Fibroblast of peridontal ligament (primary cell): Measurements from ENCODE around the gene RND2.
A peak's percentile ranks its signal among the peaks of the same experiment; 100 is the strongest.

Experiments used
- DNase-seq: peaks from one replicate; pipeline ENCODE4 v3.0.0-alpha.2; 2010; ENCODE audit errors: extremely low read depth

RND2 gene

DNA sequence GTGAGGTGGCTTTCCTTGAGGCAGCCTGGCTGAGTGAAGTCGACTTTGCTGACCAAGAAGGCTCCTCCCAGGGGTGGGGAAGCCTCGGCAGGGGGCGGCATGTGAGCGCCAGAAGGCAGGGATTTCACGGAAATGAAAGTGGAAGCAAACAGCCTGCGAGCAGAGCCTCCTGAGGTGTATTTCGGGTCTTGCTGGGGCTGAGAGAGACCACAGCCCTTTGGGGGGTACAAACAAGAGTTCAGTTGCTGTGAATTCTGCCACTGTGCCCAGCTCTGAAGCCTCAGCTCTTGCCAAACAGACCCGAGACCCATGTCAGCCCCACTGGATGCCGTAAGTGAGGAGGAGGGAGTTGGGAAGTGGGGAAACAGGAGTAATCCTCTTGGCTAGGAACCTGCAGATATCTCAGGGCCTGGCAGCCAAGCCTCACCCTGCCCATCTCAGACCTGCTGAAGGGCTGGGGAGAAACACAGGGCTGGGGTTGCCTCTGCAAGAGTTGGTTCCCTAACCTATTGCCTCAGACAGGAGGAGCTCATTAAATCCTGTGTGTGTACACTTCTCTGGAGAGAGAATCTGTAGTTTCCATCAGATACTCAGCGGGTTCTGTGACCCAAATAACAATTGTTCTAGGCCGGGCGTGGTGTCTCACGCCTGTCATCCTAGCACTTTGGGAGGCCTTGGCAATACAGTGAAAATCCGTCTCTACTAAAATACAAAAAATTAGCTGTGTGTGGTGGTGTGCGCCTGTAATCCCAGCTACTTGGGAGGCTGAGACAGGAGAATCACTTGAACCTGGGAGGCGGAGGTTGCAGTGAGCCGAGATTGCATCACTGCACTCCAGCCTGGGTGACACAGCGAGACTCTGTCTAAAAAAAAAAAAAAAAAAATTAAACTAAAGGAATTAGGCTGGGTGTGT lies 18.1 kb upstream of the RND2 start, which contains the start of gene IFI35:
TSS of gene IFI35 (plus strand) at position 146 of the 913 bp plus-strand sequence. CDS start at position 310, 164 bp downstream.
- DNase-seq: peak; percentile 82

GRCh38 chr17:43010667-43011308 lies 14.2 kb upstream of the RND2 start:
- DNase-seq: no peak

DNA sequence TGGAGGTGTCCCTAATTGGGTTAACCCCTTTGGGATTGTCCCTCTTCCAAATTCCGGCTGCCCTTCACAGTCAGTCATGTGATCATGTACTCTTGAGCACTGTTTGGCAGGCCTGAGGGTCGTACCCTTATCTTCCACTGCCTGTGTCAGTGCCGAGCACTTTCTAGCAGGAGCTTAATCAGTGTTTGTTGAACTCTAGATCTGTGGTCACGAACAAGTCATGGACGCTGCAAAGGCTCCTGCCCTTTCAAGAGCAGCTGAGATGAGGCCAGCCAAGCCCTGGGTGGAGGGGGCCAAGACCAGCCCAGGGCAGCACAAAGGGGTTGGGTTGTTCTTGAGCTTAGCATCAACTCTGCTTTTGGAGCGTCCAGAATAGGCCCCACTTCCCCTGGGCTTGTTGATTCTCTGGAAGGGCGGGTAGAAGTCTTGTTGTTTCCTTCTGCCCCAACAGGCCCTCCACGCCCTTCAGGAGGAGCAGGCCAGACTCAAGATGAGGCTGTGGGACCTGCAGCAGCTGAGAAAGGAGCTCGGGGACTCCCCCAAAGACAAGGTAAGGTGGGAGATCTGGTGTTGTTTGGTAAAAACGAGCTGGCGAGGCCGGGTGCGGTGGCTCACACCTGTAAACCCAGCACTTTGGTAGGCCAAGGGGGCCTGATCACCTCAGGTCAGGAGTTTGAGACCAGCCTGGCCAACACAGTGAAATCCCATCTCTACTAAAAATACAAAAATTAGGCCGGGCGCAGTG lies 13.1 kb upstream of the RND2 start:
- no peak for DNase-seq

GRCh38 chr17:43013296-43013695 lies 11.7 kb upstream of the RND2 start:
- DNase-seq: no peak

- no peak for DNase-seq
Observed at GRCh38 chr17:43014020-43014648, 10.9 kb upstream of the RND2 start.

DNA sequence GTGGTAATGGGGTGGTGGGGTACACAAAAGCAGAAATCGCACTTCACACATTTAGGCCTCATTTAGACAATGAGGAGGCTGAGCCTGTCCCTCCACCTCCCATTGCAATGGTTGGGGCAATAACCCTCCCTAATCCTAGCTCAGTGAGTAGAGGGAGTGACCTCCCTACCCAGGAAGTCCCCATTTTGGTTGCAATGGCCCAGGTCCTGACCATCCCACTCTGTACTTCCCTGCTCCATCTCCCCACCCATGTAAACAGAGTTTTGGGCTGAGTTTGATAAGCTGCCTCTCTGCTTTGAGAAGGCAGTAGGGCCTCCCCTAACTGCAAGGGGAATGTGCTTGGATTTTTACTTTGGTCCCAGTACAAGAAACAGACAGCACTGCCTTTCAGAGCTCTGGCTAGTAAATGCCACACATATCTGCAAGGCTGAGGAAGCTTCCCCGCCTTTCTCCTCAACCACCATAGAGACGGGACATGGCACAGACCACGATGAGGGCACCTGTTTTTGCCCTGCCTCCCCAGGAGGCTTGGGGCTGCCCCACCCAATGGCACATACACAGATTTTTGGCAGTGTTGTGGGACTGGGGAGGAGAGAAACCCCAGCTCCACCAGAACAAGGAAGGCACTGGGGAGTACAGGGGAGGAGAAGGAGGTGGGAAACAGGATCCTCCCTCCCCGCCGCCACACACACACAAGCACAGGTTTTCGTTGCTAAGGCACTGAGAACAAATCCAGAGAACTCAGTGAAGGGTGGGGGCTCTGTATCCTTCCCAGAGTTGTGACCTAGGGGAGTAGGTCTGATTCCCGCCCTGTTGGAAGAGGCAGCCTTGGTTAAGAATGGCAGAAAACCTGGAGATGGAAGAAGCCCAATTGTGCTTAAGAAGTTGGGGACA lies 10.1 kb upstream of the RND2 start:
- DNase-seq: no peak

DNA sequence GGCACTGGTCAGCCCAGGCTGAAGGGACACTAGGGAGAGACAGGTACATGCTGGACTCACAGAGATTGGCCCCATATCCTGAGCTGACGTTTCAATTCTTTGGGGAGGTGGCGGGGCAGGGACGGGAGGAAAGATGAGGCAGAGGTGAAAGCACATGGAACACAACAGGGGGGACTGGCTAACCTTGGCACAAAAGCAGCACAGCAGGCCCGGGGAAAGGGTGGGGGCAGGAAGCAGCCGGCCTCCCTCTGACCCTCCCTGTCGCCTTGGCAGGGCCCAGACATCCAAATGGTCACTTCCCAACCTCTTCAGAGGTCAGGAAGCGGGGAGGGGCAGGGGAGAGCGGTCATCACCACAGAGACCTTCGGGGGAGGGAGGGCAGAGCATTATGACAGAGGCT lies 9.5 kb upstream of the RND2 start:
- DNase-seq: no peak

DNA sequence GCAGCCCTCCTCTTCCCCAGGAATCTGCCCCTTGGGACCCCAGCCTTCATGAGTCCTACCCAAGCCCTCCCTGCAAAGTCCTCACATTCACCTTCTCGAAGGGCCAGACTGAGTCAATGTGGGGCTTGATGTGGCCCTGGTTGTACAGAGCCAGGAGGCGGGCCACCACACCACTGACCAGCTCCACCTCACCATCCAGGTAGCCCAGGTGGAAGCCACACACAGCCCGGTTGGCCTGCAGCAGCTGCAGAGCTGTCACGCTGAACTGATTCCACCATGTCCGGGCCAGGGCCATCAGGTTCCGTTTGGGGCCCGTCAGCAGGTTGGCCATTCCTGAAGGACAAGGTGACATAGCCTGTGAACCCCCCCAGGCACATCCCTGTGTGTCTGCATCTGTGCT lies 8.8 kb upstream of the RND2 start:
- DNase-seq: no peak

- DNase-seq: no peak
Observed at GRCh38 chr17:43018008-43018853, 6.8 kb upstream of the RND2 start.

GRCh38 chr17:43018932-43019331 lies 6.1 kb upstream of the RND2 start:
- peak; percentile 49 for DNase-seq

GRCh38 chr17:43019418-43019817 lies 5.6 kb upstream of the RND2 start:
- no peak for DNase-seq

GRCh38 chr17:43020030-43020621 lies 4.9 kb upstream of the RND2 start:
- DNase-seq: no peak

GRCh38 chr17:43020789-43021740 lies 4.0 kb upstream of the RND2 start:
- peak; percentile 75 for DNase-seq

GRCh38 chr17:43021741-43022512 lies 3.1 kb upstream of the RND2 start, which contains the start of gene VAT1:
Gene VAT1, minus strand, starts transcription at chr17:43022385. Its CDS starts 63 bp downstream, at chr17:43022322.
- peak; percentile 64 for DNase-seq

DNA sequence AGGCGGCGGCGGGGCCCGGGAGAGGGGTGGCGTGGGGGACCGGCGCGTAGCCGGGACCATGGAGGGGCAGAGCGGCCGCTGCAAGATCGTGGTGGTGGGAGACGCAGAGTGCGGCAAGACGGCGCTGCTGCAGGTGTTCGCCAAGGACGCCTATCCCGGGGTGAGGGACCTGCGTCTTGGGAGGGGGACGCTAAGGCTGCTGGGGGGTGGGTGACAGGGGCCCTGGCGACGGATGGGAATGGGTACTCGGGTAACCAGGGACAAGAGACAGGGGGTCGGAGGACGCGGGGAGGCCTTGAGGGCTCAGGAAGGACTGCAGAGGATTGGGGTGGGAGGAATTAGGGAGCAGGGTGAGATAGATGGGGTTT lies 243 bp downstream of the RND2 start:
- no peak for DNase-seq

- DNase-seq: no peak
Observed at GRCh38 chr17:43025766-43026537, 921 bp downstream of the RND2 start.

DNA sequence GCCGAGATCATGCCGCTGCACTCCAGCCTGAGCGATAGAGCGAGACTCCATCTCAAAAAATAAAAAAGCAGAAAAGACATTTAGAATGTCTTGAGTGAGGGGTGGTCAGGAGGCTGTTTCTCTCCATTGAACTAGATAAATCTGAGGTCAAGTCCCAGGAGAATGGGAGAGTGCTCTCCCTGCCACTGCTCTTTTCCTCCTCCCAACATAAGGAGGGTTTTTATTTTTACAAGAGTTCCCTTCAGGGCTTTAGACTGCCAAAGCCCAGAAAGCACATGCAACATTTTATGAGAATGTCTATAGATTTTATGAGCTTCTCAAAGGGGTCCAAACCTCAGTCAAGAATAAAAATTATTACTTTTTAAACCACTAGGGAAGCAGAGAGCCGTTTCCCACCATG lies 1.6 kb downstream of the RND2 start:
- no peak for DNase-seq
